HL-60/S4 (cell line): ENCODE measurements around the gene CSF1.
"Not testable (repeated sequence)": the region's sequence is repeated elsewhere in the genome, so short reads cannot be mapped to it uniquely, and the experiment has no call there.

Source experiments
- in situ Hi-C: fragments of 300-500 bp; cut with MboI; formaldehyde crosslinking; loops from 2 replicates; pipeline ENCODE4 v1.14.3; 2022; ENCODE audit warnings: low sequenced_read_pairs

The CSF1 gene

GRCh38 chr1:109910123-109910962 lies at the start of gene CSF1:
Gene CSF1, plus strand, starts transcription at chr1:109910849. Its CDS starts 175 bp downstream, at chr1:109911024.
- in situ Hi-C loops = no loop called here

GRCh38 chr1:109861616-109862015 lies 49.0 kb upstream of the CSF1 start:
- in situ Hi-C loops = not testable (repeated sequence)

- in situ Hi-C loops = no loop called here
Observed at GRCh38 chr1:109863667-109864046, 47.0 kb upstream of the CSF1 start.

GRCh38 chr1:109864047-109864822 lies 46.4 kb upstream of the CSF1 start:
- in situ Hi-C loops = no loop called here

GRCh38 chr1:109864930-109865612 lies 45.6 kb upstream of the CSF1 start:
- in situ Hi-C loops = no loop called here

GRCh38 chr1:109866071-109866470 lies 44.6 kb upstream of the CSF1 start:
- in situ Hi-C loops = no loop called here

- in situ Hi-C loops = no loop called here
Observed at GRCh38 chr1:109873278-109874175, 37.1 kb upstream of the CSF1 start.

- in situ Hi-C loops = no loop called here
Observed at GRCh38 chr1:109874445-109874844, 36.2 kb upstream of the CSF1 start.

GRCh38 chr1:109875874-109876273 lies 34.8 kb upstream of the CSF1 start:
- in situ Hi-C loops = no loop called here

- in situ Hi-C loops = no loop called here
Observed at GRCh38 chr1:109876617-109877316, 33.9 kb upstream of the CSF1 start.

- in situ Hi-C loops = no loop called here
Observed at GRCh38 chr1:109877317-109877771, 33.3 kb upstream of the CSF1 start.

GRCh38 chr1:109877776-109878175 lies 32.9 kb upstream of the CSF1 start:
- in situ Hi-C loops = no loop called here

GRCh38 chr1:109878531-109879104 lies 32.0 kb upstream of the CSF1 start:
- in situ Hi-C loops = no loop called here

- in situ Hi-C loops = not testable (repeated sequence)
Observed at GRCh38 chr1:109879371-109879770, 31.3 kb upstream of the CSF1 start.

- in situ Hi-C loops = no loop called here
Observed at GRCh38 chr1:109879881-109880525, 30.6 kb upstream of the CSF1 start.

GRCh38 chr1:109880971-109881894 lies 29.4 kb upstream of the CSF1 start:
- in situ Hi-C loops = no loop called here

GRCh38 chr1:109881906-109882287 lies 28.8 kb upstream of the CSF1 start:
- in situ Hi-C loops = no loop called here
